HL-60 (cell line): ENCODE measurements around the gene ESCO1.
"Not testable (repeated sequence)": the region's sequence is repeated elsewhere in the genome, so short reads cannot be mapped to it uniquely, and the experiment has no call there.

Experiments
- DNase-seq, 2 experiments: peaks; one replicate each; pipeline ENCODE4 v3.0.0-alpha.2; 2010 to 2020; ENCODE audit warnings: low read depth in 1 of 2, low spot score in 1 of 2
- H3K27ac ChIP-seq: fragments of 250-450 bp; sonication (Bioruptor Pico); replicated peaks from 2 replicates; pipeline ENCODE4 v1.5.1; 2020; ENCODE audit warnings: mild to moderate bottlenecking, moderate library complexity
- H3K27me3 ChIP-seq: fragments of 250-450 bp; sonication (Bioruptor Pico); 2 replicates; pipeline ENCODE4 v1.5.1; 2021; ENCODE audit warnings: mild to moderate bottlenecking, moderate library complexity; ENCODE audit not compliant: insufficient read depth, poor library complexity, severe bottlenecking
- H3K4me3 ChIP-seq: replicated peaks from 2 replicates; pipeline ENCODE4 v1.5.1; 2011; ENCODE audit warnings: mild to moderate bottlenecking, control low read depth, low read length; ENCODE audit not compliant: insufficient read depth
- CTCF ChIP-seq: IDR thresholded peaks from one replicate; pipeline ENCODE4 v1.5.1; 2011; ENCODE audit warnings: low read length, control low read depth, inconsistent platforms; ENCODE audit not compliant: insufficient read depth
- GABPA ChIP-seq: IDR thresholded peaks from 2 replicates; pipeline ENCODE4 v1.6.1; 2012; ENCODE audit warnings: low read depth
- POLR2AphosphoS5 ChIP-seq: IDR thresholded peaks from 2 replicates; pipeline ENCODE4 v1.6.1; 2012; ENCODE audit warnings: low read depth
- SPI1 ChIP-seq: IDR thresholded peaks from 2 replicates; pipeline ENCODE4 v1.6.1; 2012; ENCODE audit warnings: low read depth, mild to moderate bottlenecking, borderline replicate concordance
- long read RNA-seq: library from polyadenylated mRNA; unstranded; transcript quantifications from one replicate; pipeline ENCODE4 v2.0.0, GENCODE V29; 2020
- TF ChIP-seq, protein P1 (sequence below): IDR thresholded peaks from 2 replicates; pipeline ENCODE4 v1.6.1; 2012; ENCODE audit warnings: low read depth; ENCODE audit not compliant: insufficient replicate concordance

Gene ESCO1
- long read RNA-seq, full-length matches to known transcripts, result 14 of 154 reads
- long read RNA-seq, partial matches to known transcripts, result 127 of 154 reads
- long read RNA-seq, other reads (novel, unspliced or antisense), result 13 of 154 reads

GRCh38 chr18:21600526-21601410, at the start of gene ESCO1:
TSS of gene ESCO1 (minus strand) at chr18:21600704. CDS start at chr18:21574843, 25,861 bp downstream.
- Histone ChIP-seq H3K27me3 (no peaks in the 10 kb centered on the region), H3K4me3 (peak within 1 kb of the TSS; percentile 73), H3K27ac (peak within 1 kb of the TSS; percentile 88)
- DNase-seq, result peak; percentile 100
- TF ChIP-seq CTCF (peak; percentile 97), GABPA (peak; percentile 73), POLR2AphosphoS5 (peak; percentile 94), SPI1 (peak; percentile 73; the same call in 1 of the 2 replicates)
- TF ChIP-seq, protein P1, sequence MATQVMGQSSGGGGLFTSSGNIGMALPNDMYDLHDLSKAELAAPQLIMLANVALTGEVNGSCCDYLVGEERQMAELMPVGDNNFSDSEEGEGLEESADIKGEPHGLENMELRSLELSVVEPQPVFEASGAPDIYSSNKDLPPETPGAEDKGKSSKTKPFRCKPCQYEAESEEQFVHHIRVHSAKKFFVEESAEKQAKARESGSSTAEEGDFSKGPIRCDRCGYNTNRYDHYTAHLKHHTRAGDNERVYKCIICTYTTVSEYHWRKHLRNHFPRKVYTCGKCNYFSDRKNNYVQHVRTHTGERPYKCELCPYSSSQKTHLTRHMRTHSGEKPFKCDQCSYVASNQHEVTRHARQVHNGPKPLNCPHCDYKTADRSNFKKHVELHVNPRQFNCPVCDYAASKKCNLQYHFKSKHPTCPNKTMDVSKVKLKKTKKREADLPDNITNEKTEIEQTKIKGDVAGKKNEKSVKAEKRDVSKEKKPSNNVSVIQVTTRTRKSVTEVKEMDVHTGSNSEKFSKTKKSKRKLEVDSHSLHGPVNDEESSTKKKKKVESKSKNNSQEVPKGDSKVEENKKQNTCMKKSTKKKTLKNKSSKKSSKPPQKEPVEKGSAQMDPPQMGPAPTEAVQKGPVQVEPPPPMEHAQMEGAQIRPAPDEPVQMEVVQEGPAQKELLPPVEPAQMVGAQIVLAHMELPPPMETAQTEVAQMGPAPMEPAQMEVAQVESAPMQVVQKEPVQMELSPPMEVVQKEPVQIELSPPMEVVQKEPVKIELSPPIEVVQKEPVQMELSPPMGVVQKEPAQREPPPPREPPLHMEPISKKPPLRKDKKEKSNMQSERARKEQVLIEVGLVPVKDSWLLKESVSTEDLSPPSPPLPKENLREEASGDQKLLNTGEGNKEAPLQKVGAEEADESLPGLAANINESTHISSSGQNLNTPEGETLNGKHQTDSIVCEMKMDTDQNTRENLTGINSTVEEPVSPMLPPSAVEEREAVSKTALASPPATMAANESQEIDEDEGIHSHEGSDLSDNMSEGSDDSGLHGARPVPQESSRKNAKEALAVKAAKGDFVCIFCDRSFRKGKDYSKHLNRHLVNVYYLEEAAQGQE, result peak; percentile 22

- H3K27ac ChIP-seq, H3K27me3 ChIP-seq, H3K4me3 ChIP-seq, DNase-seq: not testable (repeated sequence)
Measured at GRCh38 chr18:21640375-21640774, 39.9 kb upstream of the ESCO1 start.

GRCh38 chr18:21638822-21639221, 38.3 kb upstream of the ESCO1 start:
- Histone ChIP-seq H3K27me3 (no peaks in the 10 kb centered on the region), H3K27ac (no peak overlapping the region), H3K4me3 (no peak overlapping the region)
- no peak for DNase-seq
- TF ChIP-seq SPI1 (no peak), CTCF (no peak), POLR2AphosphoS5 (no peak), GABPA (no peak)
- TF ChIP-seq, protein P1, result no peak

DNA sequence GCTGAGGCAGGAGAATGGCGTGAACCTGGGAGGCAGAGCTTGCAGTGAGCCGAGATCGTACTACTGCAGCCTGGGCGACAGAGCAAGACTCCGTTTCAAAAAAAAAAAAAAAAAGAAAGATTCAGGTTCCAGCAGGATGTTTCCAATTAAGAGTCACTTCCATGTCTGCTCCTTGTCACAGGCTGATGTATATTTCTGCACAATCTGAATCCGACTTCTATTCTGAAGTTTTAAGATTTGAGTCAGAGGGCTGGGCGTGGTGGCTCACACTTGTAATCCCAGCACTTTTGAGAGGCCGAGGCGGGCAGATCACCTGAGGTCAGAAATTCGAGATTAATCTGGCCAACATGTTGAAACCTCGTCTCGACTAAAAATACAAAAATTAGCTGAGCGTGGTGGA, 36.3 kb upstream of the ESCO1 start:
- Histone ChIP-seq H3K27ac (no peak overlapping the region), H3K4me3 (no peak overlapping the region), H3K27me3 (no peaks in the 10 kb centered on the region)
- TF ChIP-seq POLR2AphosphoS5 (no peak), CTCF (no peak)
- TF ChIP-seq, protein P1, result no peak
- DNase-seq, result no peak
